Osteocyte (in vitro differentiated cells): ENCODE data around the gene NFYC. TPM values are rescaled to one million over a fixed set of nuclear protein-coding genes. Genes with fewer than 3 reads are reported as not detected.
A peak's percentile ranks its signal among the peaks of the same experiment; 100 is the strongest.

ENCODE experiments used
- DNase-seq: peaks from one replicate; pipeline ENCODE4 v3.0.0; 2021; ENCODE audit warnings: mixed read lengths; ENCODE audit not compliant: unreplicated experiment; ENCODE audit errors: extremely low spot score
- H3K27ac Mint-ChIP-seq: one replicate; pipeline ENCODE4 v1.8.0; 2021; ENCODE audit warnings: mild to moderate bottlenecking, mixed read lengths; ENCODE audit not compliant: unreplicated experiment
- H3K27me3 Mint-ChIP-seq: one replicate; pipeline ENCODE4 v1.8.0; 2021; ENCODE audit warnings: mixed read lengths; ENCODE audit not compliant: unreplicated experiment
- H3K36me3 Mint-ChIP-seq: one replicate; pipeline ENCODE4 v1.8.0; 2021; ENCODE audit warnings: mixed read lengths; ENCODE audit not compliant: unreplicated experiment
- H3K4me1 Mint-ChIP-seq: one replicate; pipeline ENCODE4 v1.8.0; 2021; ENCODE audit warnings: mixed read lengths; ENCODE audit not compliant: unreplicated experiment
- H3K4me3 Mint-ChIP-seq: one replicate; pipeline ENCODE4 v1.8.0; 2021; ENCODE audit warnings: mild to moderate bottlenecking, moderate library complexity, mixed read lengths; ENCODE audit not compliant: unreplicated experiment
- H3K9me3 Mint-ChIP-seq: one replicate; pipeline ENCODE4 v1.8.0; 2021; ENCODE audit warnings: mixed read lengths; ENCODE audit not compliant: unreplicated experiment
- total RNA-seq: library from RNA; stranded (reverse); gene quantifications from 2 replicates; pipeline ENCODE4 v1.2.1, GENCODE V29; 2021
- TF ChIP-seq, protein P1 (sequence below): fragments of 200-600 bp; sonication (generic); IDR thresholded peaks from 2 replicates; pipeline ENCODE4 v1.5.0; 2021; ENCODE audit warnings: antibody characterized with exemption, mild to moderate bottlenecking, moderate library complexity

NFYC gene
- total RNA-seq, 1 donor from 2014 or later, result 49.0 TPM

- H3K9me3 Mint-ChIP-seq, result no peaks in the 10 kb centered on the region
- no peak overlapping the region for H3K4me3 Mint-ChIP-seq
- no peaks in the 10 kb centered on the region for H3K27me3 Mint-ChIP-seq
- no peak overlapping the region for H3K27ac Mint-ChIP-seq
- TF ChIP-seq, protein P1, sequence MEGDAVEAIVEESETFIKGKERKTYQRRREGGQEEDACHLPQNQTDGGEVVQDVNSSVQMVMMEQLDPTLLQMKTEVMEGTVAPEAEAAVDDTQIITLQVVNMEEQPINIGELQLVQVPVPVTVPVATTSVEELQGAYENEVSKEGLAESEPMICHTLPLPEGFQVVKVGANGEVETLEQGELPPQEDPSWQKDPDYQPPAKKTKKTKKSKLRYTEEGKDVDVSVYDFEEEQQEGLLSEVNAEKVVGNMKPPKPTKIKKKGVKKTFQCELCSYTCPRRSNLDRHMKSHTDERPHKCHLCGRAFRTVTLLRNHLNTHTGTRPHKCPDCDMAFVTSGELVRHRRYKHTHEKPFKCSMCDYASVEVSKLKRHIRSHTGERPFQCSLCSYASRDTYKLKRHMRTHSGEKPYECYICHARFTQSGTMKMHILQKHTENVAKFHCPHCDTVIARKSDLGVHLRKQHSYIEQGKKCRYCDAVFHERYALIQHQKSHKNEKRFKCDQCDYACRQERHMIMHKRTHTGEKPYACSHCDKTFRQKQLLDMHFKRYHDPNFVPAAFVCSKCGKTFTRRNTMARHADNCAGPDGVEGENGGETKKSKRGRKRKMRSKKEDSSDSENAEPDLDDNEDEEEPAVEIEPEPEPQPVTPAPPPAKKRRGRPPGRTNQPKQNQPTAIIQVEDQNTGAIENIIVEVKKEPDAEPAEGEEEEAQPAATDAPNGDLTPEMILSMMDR, result no peak
- DNase-seq, result no peak
- peaks cover 42% of the 10 kb centered on the region for H3K4me1 Mint-ChIP-seq
- no peaks in the 10 kb centered on the region for H3K36me3 Mint-ChIP-seq
Measured at GRCh38 chr1:40803447-40803846, 111.9 kb downstream of the NFYC start.

- Mint-ChIP-seq H3K4me1 (peaks cover 45% of the 10 kb centered on the region), H3K27ac (no peak overlapping the region), H3K36me3 (no peaks in the 10 kb centered on the region), H3K9me3 (no peaks in the 10 kb centered on the region), H3K27me3 (no peaks in the 10 kb centered on the region), H3K4me3 (no peak overlapping the region)
- TF ChIP-seq, protein P1, result no peak
- DNase-seq, result no peak
Measured at GRCh38 chr1:40803902-40804301, 112.4 kb downstream of the NFYC start.

GRCh38 chr1:40806240-40806639 is 114.7 kb downstream of the NFYC start:
- Mint-ChIP-seq H3K4me3 (no peak overlapping the region), H3K36me3 (no peaks in the 10 kb centered on the region), H3K9me3 (no peaks in the 10 kb centered on the region), H3K27ac (no peak overlapping the region), H3K27me3 (no peaks in the 10 kb centered on the region), H3K4me1 (peaks cover 38% of the 10 kb centered on the region)
- TF ChIP-seq, protein P1, result no peak
- DNase-seq, result no peak

- TF ChIP-seq, protein P1, result no peak
- Mint-ChIP-seq H3K27me3 (no peaks in the 10 kb centered on the region), H3K36me3 (no peaks in the 10 kb centered on the region), H3K4me3 (no peak overlapping the region), H3K9me3 (no peaks in the 10 kb centered on the region), H3K4me1 (peaks cover 31% of the 10 kb centered on the region), H3K27ac (peak overlapping the region; percentile 61)
- no peak for DNase-seq
Measured at GRCh38 chr1:40806731-40807695, 115.5 kb downstream of the NFYC start.

GRCh38 chr1:40808002-40808401 is 116.5 kb downstream of the NFYC start:
- peaks cover 31% of the 10 kb centered on the region for H3K4me1 Mint-ChIP-seq
- peak overlapping the region; percentile 61 for H3K27ac Mint-ChIP-seq
- H3K9me3 Mint-ChIP-seq, result no peaks in the 10 kb centered on the region
- TF ChIP-seq, protein P1, result no peak
- DNase-seq, result no peak
- no peak overlapping the region for H3K4me3 Mint-ChIP-seq
- H3K36me3 Mint-ChIP-seq, result no peaks in the 10 kb centered on the region
- H3K27me3 Mint-ChIP-seq, result no peaks in the 10 kb centered on the region
